GM20000 (cell line): ENCODE measurements around the gene AP5Z1.

Source experiments
- DNase-seq: peaks from one replicate; pipeline ENCODE4 v3.0.0; 2012; ENCODE audit warnings: low spot score
- TF ChIP-seq, protein P1 (sequence below): IDR thresholded peaks from 2 replicates; pipeline ENCODE4 v1.5.1; 2012; ENCODE audit warnings: mild to moderate bottlenecking, control low read depth; ENCODE audit errors: extremely low read depth, missing control alignments

AP5Z1 gene

DNA sequence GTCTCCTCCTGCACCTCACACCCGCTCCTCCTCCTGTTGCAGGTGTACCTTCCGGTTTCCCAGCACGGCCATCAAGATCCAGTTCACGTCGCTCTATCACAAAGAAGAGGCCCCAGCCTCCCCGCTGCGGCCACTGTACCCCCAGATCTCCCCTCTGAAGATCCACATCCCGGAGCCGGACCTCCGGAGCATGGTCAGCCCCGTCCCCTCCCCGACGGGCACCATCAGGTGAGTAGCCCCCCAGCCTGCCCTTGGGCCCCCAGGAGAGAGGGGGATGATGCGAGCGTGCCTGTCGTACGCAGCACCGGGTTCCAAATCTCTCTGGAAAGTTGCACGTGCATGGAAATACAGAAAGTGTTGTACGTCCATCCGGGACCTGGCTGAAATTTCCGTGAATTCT, 34.6 kb upstream of the AP5Z1 start:
- TF ChIP-seq, protein P1, sequence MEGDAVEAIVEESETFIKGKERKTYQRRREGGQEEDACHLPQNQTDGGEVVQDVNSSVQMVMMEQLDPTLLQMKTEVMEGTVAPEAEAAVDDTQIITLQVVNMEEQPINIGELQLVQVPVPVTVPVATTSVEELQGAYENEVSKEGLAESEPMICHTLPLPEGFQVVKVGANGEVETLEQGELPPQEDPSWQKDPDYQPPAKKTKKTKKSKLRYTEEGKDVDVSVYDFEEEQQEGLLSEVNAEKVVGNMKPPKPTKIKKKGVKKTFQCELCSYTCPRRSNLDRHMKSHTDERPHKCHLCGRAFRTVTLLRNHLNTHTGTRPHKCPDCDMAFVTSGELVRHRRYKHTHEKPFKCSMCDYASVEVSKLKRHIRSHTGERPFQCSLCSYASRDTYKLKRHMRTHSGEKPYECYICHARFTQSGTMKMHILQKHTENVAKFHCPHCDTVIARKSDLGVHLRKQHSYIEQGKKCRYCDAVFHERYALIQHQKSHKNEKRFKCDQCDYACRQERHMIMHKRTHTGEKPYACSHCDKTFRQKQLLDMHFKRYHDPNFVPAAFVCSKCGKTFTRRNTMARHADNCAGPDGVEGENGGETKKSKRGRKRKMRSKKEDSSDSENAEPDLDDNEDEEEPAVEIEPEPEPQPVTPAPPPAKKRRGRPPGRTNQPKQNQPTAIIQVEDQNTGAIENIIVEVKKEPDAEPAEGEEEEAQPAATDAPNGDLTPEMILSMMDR = no peak
- no peak for DNase-seq

DNA sequence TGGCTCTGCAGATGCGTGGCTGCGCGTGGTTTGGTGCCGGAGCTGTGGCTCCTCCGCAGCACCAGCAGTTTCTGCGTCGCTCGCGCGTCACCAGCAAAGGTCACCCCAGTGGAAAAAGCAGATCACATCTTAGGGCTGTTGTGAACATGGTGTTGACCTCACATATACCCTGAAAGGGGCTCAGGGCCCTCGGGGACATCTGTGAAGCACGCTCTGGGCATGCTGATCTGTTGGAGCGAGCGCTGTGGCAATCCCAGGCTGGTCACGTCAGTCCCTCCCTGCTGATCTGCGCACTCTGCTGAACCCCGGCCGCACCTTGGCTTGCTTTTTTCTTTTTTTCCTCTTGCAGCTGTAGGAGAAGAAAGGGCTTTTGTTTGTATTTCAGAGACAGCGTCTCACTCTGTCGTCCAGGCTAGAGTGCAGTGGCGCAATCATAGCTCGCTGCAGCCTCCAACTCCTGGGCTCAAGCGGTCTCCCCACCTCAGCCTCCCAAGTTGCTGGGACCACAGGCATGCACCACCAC, 33.3 kb upstream of the AP5Z1 start:
- DNase-seq = no peak
- TF ChIP-seq, protein P1 = no peak

DNA sequence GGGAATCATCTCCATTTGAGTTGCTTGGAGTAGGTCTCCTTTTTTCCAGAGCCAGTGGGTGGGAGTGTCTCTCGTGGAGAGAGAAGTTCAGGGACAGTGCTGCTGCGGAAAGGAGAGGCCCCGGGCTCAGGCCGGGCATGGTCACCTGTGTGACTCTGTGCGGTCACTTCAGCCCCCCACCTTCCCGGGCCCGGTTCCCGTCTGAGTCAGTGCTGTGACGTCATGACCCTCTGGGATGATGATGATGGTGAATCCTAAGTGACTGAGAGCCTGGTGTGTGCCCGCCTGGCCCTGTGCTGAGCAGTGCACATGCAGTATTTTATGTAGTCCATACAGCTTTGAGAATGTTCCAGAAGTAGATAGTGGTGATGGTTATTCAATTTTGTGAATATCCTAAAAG, 32.6 kb upstream of the AP5Z1 start:
- TF ChIP-seq, protein P1 = no peak
- no peak for DNase-seq

DNA sequence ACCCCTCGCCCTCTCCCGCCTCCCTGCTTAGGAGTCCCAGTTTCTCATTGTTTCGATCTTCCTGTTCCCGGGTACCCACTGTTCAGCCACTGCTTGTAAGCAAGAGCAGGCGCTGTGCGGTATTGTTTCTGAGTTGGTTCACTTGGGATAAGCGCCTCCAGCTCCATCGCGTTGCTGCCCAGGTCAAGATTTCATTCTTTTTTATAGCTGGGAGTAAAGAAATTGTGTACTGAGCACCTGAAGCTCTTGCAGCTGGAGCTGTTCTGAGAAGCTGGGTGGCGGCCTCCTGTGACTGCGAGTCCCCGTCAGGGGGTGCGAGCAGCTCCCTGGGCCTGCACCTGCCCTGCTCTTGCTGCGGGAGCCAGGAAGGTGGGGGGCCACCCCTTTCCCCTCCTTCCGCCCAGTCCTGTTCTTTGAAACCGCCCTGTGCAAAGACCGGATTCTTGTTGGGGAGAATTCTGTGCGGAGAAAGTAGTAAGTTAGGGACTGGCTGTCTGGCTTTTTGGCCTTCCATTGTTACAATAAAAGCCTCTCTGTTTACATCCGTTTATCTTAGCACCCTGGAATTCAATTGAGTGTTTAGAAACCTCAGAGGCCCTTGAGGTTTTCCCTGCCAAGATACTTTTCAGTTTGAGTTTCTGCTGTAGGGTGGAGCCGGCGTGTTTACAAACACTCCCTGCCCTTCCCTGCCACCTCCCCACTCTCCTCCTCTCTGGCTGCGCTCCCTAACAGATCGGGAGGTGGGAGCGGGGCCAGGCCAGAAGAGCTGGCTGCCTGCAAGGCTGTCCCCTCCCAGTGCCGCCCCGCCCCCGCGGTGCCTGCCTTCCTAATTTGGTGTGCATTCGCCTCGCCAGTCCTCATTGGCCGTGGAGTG, 30.8 kb upstream of the AP5Z1 start:
- TF ChIP-seq, protein P1 = no peak

DNA sequence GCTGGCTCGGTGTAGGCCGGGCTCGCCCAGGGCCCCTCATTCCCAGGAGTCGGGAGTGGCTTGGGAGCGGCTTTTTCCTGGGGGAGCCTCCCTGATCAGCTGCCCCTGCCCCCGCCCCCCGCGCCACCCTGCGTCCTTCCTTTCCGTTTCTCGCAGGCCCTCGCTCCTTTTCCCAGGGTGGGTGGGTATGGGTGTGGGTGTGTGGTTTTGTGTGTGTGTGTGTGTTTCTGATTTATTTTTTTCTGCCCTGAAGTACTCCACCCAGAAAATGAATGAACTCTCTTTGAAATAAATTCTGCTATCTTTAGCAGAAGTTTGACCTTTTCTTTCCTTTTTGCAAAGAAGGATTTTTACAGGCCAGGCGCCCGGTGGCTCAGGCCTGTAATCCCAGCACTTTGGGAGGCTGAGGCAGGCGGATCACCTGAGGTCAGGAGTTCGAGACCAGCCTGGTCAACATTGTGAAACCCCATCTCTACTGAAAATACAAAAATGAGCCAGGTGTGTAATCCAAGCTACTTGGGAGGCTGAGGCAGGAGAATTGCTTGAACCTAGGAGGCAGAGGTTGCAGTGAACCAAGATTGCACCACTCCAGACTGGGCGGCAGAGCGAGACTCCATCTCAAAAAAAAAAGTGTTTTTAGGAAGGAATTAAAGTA, 30.0 kb upstream of the AP5Z1 start:
- TF ChIP-seq, protein P1 = no peak
- no peak for DNase-seq

More for the DNA sequence above, 30.8 kb upstream of the AP5Z1 start:
- peak; percentile 85 for DNase-seq

DNA sequence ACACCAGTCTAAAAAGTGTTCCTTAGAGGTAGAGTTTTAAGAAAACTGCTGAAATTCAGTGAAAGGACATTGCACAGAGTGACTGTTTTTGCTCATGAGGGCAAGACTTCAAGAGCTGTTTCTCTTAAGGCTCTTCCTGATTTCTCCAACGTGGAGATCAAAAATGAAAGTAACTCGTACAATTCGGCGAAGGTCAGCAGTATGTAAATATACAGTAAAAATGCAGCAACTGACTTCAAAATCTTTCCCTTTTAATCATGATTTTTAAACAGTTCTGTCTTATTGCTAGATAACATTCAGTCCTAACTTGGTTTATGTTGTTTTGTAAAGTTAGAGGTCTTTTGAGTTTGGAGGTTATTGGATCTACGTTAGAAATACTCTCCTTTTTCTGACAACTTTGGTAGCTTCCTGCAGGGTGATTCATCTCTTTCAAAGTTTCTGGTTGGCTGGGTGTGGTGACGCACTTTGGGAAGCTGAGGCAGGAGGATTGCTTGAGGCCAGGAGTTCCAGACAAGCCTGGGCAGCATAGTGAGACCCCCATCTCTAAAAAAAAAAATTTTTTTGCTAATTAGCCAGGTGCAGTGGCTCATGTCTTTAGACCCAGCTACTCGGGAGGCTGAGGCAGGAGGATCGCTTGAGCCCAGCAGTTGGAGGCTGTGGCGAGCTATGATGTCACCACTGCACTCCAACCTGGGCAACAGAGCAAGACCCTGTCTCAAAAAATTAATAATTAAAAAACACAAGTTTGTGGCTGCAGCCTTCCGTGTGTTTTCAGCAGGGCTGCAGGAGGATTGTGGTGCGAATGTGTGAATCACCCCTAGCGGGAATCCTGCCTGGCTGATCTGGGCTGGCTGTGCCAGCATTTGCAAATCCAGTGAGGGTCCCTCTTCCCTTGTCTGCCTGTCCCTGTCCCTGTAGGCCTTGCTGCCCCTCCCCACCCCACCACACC, 29.2 kb upstream of the AP5Z1 start:
- TF ChIP-seq, protein P1 = no peak

More for the DNA sequence above, 29.2 kb upstream of the AP5Z1 start:
- DNase-seq = no peak
